GM19397 (cell line): Measurements from ENCODE around the gene EEFSEC.

ENCODE experiments used
- ATAC-seq: cut with Tn5 transposase; IDR thresholded peaks from one replicate; pipeline ENCODE4 v1.9.1; 2021; ENCODE audit warnings: mild to moderate bottlenecking, moderate library complexity; ENCODE audit not compliant: unreplicated experiment

The EEFSEC gene

GRCh38 chr3:128215800-128216495 lies 62.7 kb downstream of the EEFSEC start:
- ATAC-seq: no peak

- no peak for ATAC-seq
These were observed 64.6 kb downstream of the EEFSEC start for GRCh38 chr3:128217702-128218547.

- ATAC-seq: no peak
These were observed 65.4 kb downstream of the EEFSEC start for GRCh38 chr3:128218548-128219257.

- ATAC-seq: no peak
These were observed 68.0 kb downstream of the EEFSEC start for GRCh38 chr3:128221328-128221727.

- no peak for ATAC-seq
These were observed 69.6 kb downstream of the EEFSEC start for GRCh38 chr3:128222796-128223385.

- ATAC-seq: no peak
These were observed 73.0 kb downstream of the EEFSEC start for GRCh38 chr3:128226186-128226725.

- ATAC-seq: no peak
These were observed 73.6 kb downstream of the EEFSEC start for GRCh38 chr3:128226795-128227395.

- ATAC-seq: no peak
These were observed 74.2 kb downstream of the EEFSEC start for GRCh38 chr3:128227507-128227906.

GRCh38 chr3:128228366-128228910 lies 75.2 kb downstream of the EEFSEC start:
- no peak for ATAC-seq

GRCh38 chr3:128229106-128229857 lies 76.0 kb downstream of the EEFSEC start:
- no peak for ATAC-seq

GRCh38 chr3:128231606-128232005 lies 78.3 kb downstream of the EEFSEC start:
- no peak for ATAC-seq

- no peak for ATAC-seq
These were observed 79.3 kb downstream of the EEFSEC start for GRCh38 chr3:128232376-128233178.

GRCh38 chr3:128235207-128235926 lies 82.1 kb downstream of the EEFSEC start:
- no peak for ATAC-seq

GRCh38 chr3:128236657-128237056 lies 83.4 kb downstream of the EEFSEC start:
- no peak for ATAC-seq

- ATAC-seq: no peak
These were observed 84.3 kb downstream of the EEFSEC start for GRCh38 chr3:128237348-128238183.

- ATAC-seq: no peak
These were observed 84.9 kb downstream of the EEFSEC start for GRCh38 chr3:128238184-128238489.

GRCh38 chr3:128239304-128239703 lies 86.0 kb downstream of the EEFSEC start:
- no peak for ATAC-seq
